Effector memory CD4-positive, alpha-beta T cell (primary cell): ENCODE data around the gene H6PD.

ENCODE experiments used
- DNase-seq, 3 donors: peaks; one replicate each; pipeline ENCODE4 v3.0.0-alpha.2; 2020
- H3K27ac ChIP-seq: 2 replicates; pipeline ENCODE4 v1.7.0; 2013; ENCODE audit warnings: mild to moderate bottlenecking, low read length, moderate library complexity; ENCODE audit not compliant: insufficient read depth, poor library complexity, severe bottlenecking
- H3K27me3 ChIP-seq: replicated peaks from 2 replicates; pipeline ENCODE4 v1.7.0; 2013; ENCODE audit warnings: mild to moderate bottlenecking, low read length; ENCODE audit not compliant: insufficient read depth, control insufficient read depth, poor library complexity, severe bottlenecking
- H3K36me3 ChIP-seq: 2 replicates; pipeline ENCODE4 v1.7.0; 2013; ENCODE audit warnings: mild to moderate bottlenecking, low read length, moderate library complexity; ENCODE audit not compliant: control insufficient read depth, insufficient read depth
- H3K4me1 ChIP-seq: 2 replicates; pipeline ENCODE4 v1.7.0; 2013; ENCODE audit warnings: low read length, mild to moderate bottlenecking; ENCODE audit not compliant: control insufficient read depth, insufficient read depth, poor library complexity, severe bottlenecking
- H3K4me3 ChIP-seq: 2 replicates; pipeline ENCODE4 v1.7.0; 2013; ENCODE audit warnings: low read length, low read depth, mild to moderate bottlenecking; ENCODE audit not compliant: insufficient read depth, poor library complexity, severe bottlenecking
- H3K9me3 ChIP-seq: 2 replicates; pipeline ENCODE4 v1.7.0; 2013; ENCODE audit warnings: mild to moderate bottlenecking, low read length, moderate library complexity; ENCODE audit not compliant: control insufficient read depth

Gene H6PD

GRCh38 chr1:9267352-9267686, 32.7 kb downstream of the H6PD start:
- Histone ChIP-seq H3K36me3 (peaks cover 37% of the 10 kb centered on the region), H3K4me3 (no peak overlapping the region), H3K4me1 (no peaks in the 10 kb centered on the region), H3K27ac (no peak overlapping the region), H3K9me3 (no peaks in the 10 kb centered on the region), H3K27me3 (no peaks in the 10 kb centered on the region)
- no peak for DNase-seq

DNA sequence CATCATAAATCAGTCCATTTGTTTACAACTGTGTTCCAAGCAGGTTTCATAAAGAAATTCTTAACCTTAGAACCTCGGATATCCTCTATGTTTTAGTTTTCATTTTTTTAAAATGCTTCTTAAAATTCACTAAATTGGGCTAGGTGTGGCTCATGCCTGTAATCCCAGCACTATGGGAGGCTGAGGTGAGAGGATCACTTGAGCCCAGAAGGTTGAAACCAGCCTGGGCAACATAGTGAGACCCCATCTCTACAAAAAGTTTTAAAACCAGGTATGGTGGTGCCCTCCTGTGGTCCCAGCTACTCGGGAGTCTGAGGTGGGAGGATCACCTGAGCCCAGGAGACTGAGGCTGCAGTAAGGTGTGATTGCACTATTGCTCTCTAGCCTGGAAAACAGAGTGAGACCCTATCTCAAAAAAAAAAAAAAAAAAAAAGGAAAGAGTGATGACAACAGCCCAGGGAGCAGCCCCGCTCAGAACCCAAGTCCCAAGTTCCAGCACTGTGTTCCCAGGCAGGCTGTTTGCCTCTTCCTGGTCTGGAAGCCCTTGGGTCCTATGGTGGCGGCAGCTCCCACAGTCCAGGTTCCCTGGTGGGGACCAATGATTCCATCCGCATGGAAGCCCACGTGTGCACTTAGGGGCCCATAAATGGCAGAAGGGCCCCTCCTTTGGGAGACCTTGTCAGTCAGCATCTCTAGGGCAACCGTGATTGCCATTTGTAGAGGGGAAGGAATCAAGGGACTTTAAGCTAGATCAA, 33.4 kb downstream of the H6PD start:
- Histone ChIP-seq H3K4me3 (no peak overlapping the region), H3K27ac (no peak overlapping the region), H3K9me3 (no peaks in the 10 kb centered on the region), H3K4me1 (no peaks in the 10 kb centered on the region), H3K36me3 (peaks cover 31% of the 10 kb centered on the region), H3K27me3 (no peaks in the 10 kb centered on the region)
- no peak for DNase-seq

DNA sequence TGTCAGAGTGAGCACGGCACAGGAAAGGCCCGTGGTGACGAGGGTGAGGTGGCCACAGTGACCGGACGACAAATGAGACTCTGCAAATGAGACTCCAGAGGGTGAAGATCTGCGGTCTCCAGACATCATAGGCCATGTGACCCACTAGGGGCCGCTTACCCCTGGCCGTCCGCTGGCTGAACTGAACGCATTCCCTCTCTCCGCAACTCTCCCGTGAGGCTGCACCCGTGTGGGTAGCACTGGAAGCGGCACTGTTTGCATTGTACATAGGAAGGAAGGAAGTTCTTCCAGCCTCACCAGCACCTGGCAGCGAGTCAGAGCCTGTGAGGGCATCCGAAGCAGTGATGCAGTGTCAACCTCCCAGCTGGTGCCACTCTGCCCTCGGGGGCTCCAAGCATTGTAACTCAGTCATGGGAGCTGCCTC, 34.5 kb downstream of the H6PD start:
- Histone ChIP-seq H3K4me3 (no peak overlapping the region), H3K4me1 (no peaks in the 10 kb centered on the region), H3K27ac (no peak overlapping the region), H3K36me3 (peaks cover 20% of the 10 kb centered on the region), H3K27me3 (no peaks in the 10 kb centered on the region), H3K9me3 (no peaks in the 10 kb centered on the region)
- DNase-seq, result no peak

GRCh38 chr1:9269721-9270120, 35.1 kb downstream of the H6PD start:
- Histone ChIP-seq H3K4me1 (no peaks in the 10 kb centered on the region), H3K27me3 (no peaks in the 10 kb centered on the region), H3K36me3 (peaks cover 14% of the 10 kb centered on the region), H3K4me3 (no peak overlapping the region), H3K27ac (no peak overlapping the region), H3K9me3 (no peaks in the 10 kb centered on the region)
- DNase-seq, result no peak

GRCh38 chr1:9270290-9270883, 35.8 kb downstream of the H6PD start:
- no peaks in the 10 kb centered on the region for H3K9me3 ChIP-seq
- no peak for DNase-seq
- peaks cover 7% of the 10 kb centered on the region for H3K36me3 ChIP-seq
- H3K27me3 ChIP-seq, result no peaks in the 10 kb centered on the region
- no peaks in the 10 kb centered on the region for H3K4me1 ChIP-seq
- H3K27ac ChIP-seq, result no peak overlapping the region
- no peak overlapping the region for H3K4me3 ChIP-seq

- Histone ChIP-seq H3K27me3 (no peaks in the 10 kb centered on the region), H3K36me3 (peaks cover 3% of the 10 kb centered on the region), H3K9me3 (no peaks in the 10 kb centered on the region), H3K4me3 (no peak overlapping the region), H3K27ac (no peak overlapping the region), H3K4me1 (peaks cover 4% of the 10 kb centered on the region)
- no peak for DNase-seq
Measured at GRCh38 chr1:9271283-9271682, 36.7 kb downstream of the H6PD start.

DNA sequence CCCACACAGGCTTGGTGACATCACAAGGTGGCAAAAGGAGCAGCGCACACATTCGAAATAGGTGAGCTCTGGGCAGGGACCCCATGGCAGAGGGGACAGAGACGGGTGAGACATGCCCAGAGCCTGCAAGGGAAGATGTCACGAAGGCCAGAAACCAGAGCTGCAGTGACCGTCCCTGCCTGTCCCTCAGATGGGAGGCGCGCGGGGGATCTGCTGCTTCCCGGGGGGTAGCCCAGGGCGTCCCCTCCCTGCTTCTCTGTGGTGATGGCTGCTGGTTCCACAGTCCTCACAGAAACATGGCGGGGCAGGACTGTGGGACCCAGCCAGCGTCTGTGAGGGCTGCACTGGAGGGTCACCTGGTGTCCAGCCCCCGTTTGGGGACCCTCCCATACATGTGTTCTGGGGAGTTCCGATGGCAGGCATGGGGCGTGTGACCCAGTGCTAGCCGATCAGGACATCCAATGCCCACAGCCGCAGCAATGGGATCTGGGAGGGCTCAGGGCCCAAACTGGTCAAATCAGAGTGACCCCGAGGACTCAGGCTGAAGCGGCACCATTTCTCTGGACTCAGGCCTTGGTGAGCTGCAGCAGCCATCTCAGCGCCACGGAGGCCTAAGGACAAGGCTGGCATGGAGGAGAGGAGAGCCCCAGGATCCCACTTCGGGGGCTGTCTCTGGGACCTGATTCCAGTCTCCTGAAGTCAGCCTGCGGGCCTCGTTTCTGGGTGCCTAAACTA, 37.5 kb downstream of the H6PD start:
- Histone ChIP-seq H3K27me3 (no peaks in the 10 kb centered on the region), H3K27ac (no peak overlapping the region), H3K4me1 (peaks cover 4% of the 10 kb centered on the region), H3K36me3 (peaks cover 3% of the 10 kb centered on the region), H3K9me3 (no peaks in the 10 kb centered on the region), H3K4me3 (no peak overlapping the region)
- DNase-seq, result no peak

GRCh38 chr1:9273177-9273576, 38.6 kb downstream of the H6PD start:
- no peak for DNase-seq
- Histone ChIP-seq H3K27me3 (no peaks in the 10 kb centered on the region), H3K4me3 (no peak overlapping the region), H3K9me3 (no peaks in the 10 kb centered on the region), H3K36me3 (peaks cover 3% of the 10 kb centered on the region), H3K27ac (no peak overlapping the region), H3K4me1 (peaks cover 4% of the 10 kb centered on the region)

DNA sequence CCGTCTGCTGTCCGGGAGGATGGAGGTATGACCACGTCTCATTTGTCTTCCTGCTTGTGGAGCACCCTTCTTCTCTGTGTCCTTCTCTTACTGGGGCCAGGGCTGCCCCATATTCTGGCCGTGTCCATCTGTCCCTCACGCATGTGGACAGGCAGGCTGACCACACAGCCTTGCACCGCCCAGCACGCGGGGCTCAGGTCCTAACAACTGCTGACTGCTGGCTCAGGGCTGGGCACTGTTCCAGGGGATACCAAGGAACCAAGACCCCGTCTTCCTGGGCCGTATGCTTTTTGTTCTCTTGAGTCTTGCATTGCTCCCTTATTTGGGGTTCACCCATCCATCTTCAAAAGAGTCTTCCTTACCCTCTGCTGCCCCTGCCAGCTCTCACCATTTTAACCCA, 40.6 kb downstream of the H6PD start:
- H3K27ac ChIP-seq, result no peak overlapping the region
- H3K9me3 ChIP-seq, result no peaks in the 10 kb centered on the region
- no peaks in the 10 kb centered on the region for H3K27me3 ChIP-seq
- no peaks in the 10 kb centered on the region for H3K36me3 ChIP-seq
- H3K4me3 ChIP-seq, result no peak overlapping the region
- no peak for DNase-seq
- peaks cover 4% of the 10 kb centered on the region for H3K4me1 ChIP-seq

- Histone ChIP-seq H3K9me3 (no peaks in the 10 kb centered on the region), H3K36me3 (no peaks in the 10 kb centered on the region), H3K4me3 (no peak overlapping the region), H3K27me3 (no peaks in the 10 kb centered on the region), H3K27ac (no peak overlapping the region), H3K4me1 (peaks cover 7% of the 10 kb centered on the region)
- DNase-seq, result peak in 2 of 3 donors; percentile 15 to 19
Measured at GRCh38 chr1:9275567-9276034, 41.0 kb downstream of the H6PD start.
